IPS-20b (cell line): ENCODE data around the gene E2F3.

ENCODE experiments used
- H3K27ac ChIP-seq: one replicate; pipeline ENCODE4 v1.5.1; 2013; ENCODE audit warnings: low read length
- H3K27me3 ChIP-seq: 2 replicates; pipeline ENCODE4 v1.6.1; 2013; ENCODE audit warnings: mild to moderate bottlenecking, low read length, inconsistent platforms; ENCODE audit not compliant: insufficient read depth
- H3K36me3 ChIP-seq: 2 replicates; pipeline ENCODE4 v1.6.1; 2013; ENCODE audit warnings: low read depth, mild to moderate bottlenecking, inconsistent platforms, low read length, moderate library complexity; ENCODE audit not compliant: insufficient read depth
- H3K4me1 ChIP-seq: 2 replicates; pipeline ENCODE4 v1.6.1; 2013; ENCODE audit warnings: mild to moderate bottlenecking, control low read depth, inconsistent platforms, low read length, moderate library complexity; ENCODE audit not compliant: insufficient read depth
- H3K4me3 ChIP-seq: 2 replicates; pipeline ENCODE4 v1.5.1; 2013; ENCODE audit warnings: mild to moderate bottlenecking, low read length, inconsistent platforms
- H3K9ac ChIP-seq: 2 replicates; pipeline ENCODE4 v1.6.1; 2013; ENCODE audit warnings: low read depth, mild to moderate bottlenecking, inconsistent platforms, low read length, moderate library complexity
- H3K9me3 ChIP-seq: 2 replicates; pipeline ENCODE4 v1.6.1; 2013; ENCODE audit warnings: mild to moderate bottlenecking, low read depth, low read length, inconsistent platforms; ENCODE audit not compliant: insufficient read depth

E2F3 gene

GRCh38 chr6:20539387-20539786, 137.7 kb downstream of the E2F3 start:
- H3K36me3 ChIP-seq: peaks cover 32% of the 10 kb centered on the region
- no peak overlapping the region for H3K9ac ChIP-seq
- H3K4me1 ChIP-seq: peaks cover 6% of the 10 kb centered on the region; the same call in 1 of the 2 replicates

GRCh38 chr6:20540683-20541082, 139.0 kb downstream of the E2F3 start:
- H3K4me1 ChIP-seq: peaks cover 6% of the 10 kb centered on the region; the same call in 1 of the 2 replicates
- H3K27ac ChIP-seq: no peak overlapping the region
- no peaks in the 10 kb centered on the region for H3K27me3 ChIP-seq
- H3K9ac ChIP-seq: no peak overlapping the region
- no peaks in the 10 kb centered on the region for H3K9me3 ChIP-seq
- H3K4me3 ChIP-seq: no peak overlapping the region
- peaks cover 32% of the 10 kb centered on the region for H3K36me3 ChIP-seq

More at GRCh38 chr6:20539387-20539786, 137.7 kb downstream of the E2F3 start:
- Histone ChIP-seq H3K27me3 (no peaks in the 10 kb centered on the region), H3K4me3 (no peak overlapping the region), H3K27ac (no peak overlapping the region), H3K9me3 (no peaks in the 10 kb centered on the region)

- Histone ChIP-seq H3K27ac (no peak overlapping the region), H3K4me1 (peaks cover 6% of the 10 kb centered on the region; the same call in 1 of the 2 replicates)
These were observed 139.7 kb downstream of the E2F3 start for GRCh38 chr6:20541382-20541781.

GRCh38 chr6:20542927-20543602, 141.4 kb downstream of the E2F3 start:
- Histone ChIP-seq H3K9ac (no peak overlapping the region), H3K27ac (no peak overlapping the region)

More at GRCh38 chr6:20541382-20541781, 139.7 kb downstream of the E2F3 start:
- Histone ChIP-seq H3K36me3 (peaks cover 34% of the 10 kb centered on the region), H3K9me3 (no peaks in the 10 kb centered on the region), H3K27me3 (no peaks in the 10 kb centered on the region), H3K4me3 (no peak overlapping the region), H3K9ac (no peak overlapping the region)

More at GRCh38 chr6:20542927-20543602, 141.4 kb downstream of the E2F3 start:
- no peaks in the 10 kb centered on the region for H3K27me3 ChIP-seq
- H3K4me3 ChIP-seq: no peak overlapping the region
- no peaks in the 10 kb centered on the region for H3K9me3 ChIP-seq
- H3K36me3 ChIP-seq: peaks cover 45% of the 10 kb centered on the region
- peaks cover 4% of the 10 kb centered on the region; the same call in 1 of the 2 replicates for H3K4me1 ChIP-seq
